Measurements from ENCODE around the gene PADI4. TPM values are rescaled to one million over a fixed set of nuclear protein-coding genes. Genes with fewer than 3 reads are reported as not detected.
"Not testable (repeated sequence)": the region's sequence is repeated elsewhere in the genome, so short reads cannot be mapped to it uniquely, and the experiment has no call there.

The PADI4 gene
- total RNA-seq, 1 experiment from 2014 or later, result not detected

DNA sequence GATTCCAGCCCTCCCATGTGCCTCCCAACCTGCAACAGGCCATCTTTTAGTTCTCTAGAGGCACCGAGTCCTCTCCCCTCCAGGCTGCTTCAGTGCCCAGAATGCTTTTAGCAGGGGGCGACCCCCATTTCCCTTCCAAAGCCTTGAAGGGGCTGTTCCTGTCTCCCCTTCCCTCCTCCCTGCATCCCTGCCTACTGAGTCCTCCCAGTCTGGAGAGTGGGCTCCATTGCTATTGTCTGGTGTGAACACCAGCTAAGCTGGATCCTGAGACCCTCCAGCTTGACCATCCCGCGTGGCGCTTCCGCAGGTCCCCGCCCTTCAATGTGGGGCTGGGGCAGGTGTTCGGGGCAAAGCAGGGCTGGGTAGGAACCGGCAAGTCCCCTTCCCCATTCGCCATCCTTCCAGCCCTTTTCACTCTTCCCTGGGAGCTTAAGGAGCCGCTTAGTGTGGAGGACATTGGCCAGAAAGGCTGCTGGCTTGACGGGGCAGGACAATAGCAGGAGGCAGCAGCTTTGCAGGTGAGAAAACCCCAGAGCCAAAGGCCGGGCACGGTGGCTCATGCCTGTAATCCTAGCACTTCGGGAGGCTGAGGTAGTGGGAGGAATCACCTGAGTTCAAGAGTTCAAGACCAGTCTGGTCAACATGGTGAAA lies 96.2 kb downstream of the PADI4 start:
- H3K9me3 ChIP-seq (ENCODE audit: low read length), result no peaks in the 10 kb centered on the region
- H3K4me3 ChIP-seq (ENCODE audit: low read length), result no peak overlapping the region
- no peaks in the 10 kb centered on the region for H3K4me1 ChIP-seq (ENCODE audit: low read length)
- H3K36me3 ChIP-seq (ENCODE audit: insufficient read depth, low read length), result peaks cover 8% of the 10 kb centered on the region
- no peak overlapping the region for H2AFZ ChIP-seq (ENCODE audit: low read length)
- no peak overlapping the region for H3K4me2 ChIP-seq (ENCODE audit: low read depth, low read length, poor library complexity, severe bottlenecking)
- no peaks in the 10 kb centered on the region for H3K9me2 ChIP-seq (replicated peaks; ENCODE audit: insufficient read depth, low read length)
- H4K20me1 ChIP-seq (ENCODE audit: insufficient read depth, low read depth, low read length), result peaks cover 22% of the 10 kb centered on the region; the same call in 1 of the 2 replicates
- no peaks in the 10 kb centered on the region for H3K79me2 ChIP-seq (ENCODE audit: low read length)
- H3K27me3 ChIP-seq (ENCODE audit: low read length), result no peaks in the 10 kb centered on the region
- H3K27ac ChIP-seq (ENCODE audit: low read length), result no peak overlapping the region
- no peak for DNase-seq
- H3K9ac ChIP-seq (ENCODE audit: low read length), result no peak overlapping the region

DNA sequence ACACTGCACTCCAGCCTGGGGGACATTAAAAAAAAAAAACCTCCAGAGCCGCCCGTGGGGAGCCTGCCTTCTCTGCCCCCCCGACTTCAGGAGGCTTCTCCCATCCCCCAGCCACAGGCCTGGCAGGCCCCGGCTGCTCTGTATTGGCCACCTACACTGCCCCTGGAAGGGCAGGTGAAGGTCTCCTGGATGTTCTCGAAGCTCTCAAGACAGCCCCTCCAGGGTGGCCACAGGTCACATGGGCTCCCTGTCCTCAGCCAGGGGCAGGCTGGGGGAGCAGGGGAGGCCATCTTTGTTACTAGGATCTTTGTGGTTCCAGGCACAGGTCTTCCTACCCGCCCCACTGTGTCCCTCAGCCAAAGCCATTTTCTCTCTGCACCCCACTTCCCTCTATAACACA lies 96.8 kb downstream of the PADI4 start:
- H3K36me3 ChIP-seq (ENCODE audit: insufficient read depth, low read length), result peaks cover 15% of the 10 kb centered on the region

DNA sequence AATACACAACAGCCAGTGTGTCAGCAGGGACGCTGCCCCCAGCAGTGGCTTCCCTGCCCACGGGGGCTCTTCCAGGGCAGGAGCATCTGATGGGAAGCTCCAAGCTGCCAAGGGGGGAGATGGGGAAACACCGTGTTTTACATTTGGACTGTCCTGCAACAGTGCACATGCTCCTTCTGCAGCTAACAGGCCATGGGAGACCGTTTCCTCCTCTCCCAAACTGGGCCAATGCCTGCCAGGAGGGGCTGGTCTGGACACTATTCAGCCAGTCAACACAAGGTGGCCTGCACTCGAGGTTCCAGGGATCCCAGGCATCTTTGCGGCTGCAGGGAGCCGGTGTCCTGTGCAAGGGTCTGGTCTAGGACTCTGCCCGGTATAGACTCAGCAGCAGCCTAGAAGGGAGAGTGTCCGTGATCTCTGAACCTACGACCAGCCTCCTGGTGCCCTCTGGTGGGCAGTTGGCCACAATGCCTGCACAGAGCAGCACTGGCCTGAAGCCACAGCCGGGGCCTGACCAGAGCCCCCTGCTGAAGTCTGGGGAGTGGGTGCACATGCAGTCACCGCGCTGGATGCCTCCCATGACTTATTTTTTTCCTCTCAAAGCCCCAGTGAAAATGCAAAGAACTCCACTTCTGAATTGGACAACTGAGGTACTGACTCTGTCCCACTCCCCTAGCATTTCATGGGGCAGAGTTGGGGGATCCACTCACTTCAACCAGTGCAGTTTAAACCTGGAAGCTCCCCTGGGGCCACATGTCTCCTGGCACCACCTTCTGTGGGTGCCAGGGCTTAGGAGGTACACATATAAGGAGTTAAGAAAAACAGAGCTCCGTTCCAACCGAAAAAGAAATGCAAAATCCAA lies 98.1 kb downstream of the PADI4 start:
- H3K36me3 ChIP-seq (ENCODE audit: insufficient read depth, low read length), result peaks cover 27% of the 10 kb centered on the region
- peak; percentile 78 for DNase-seq
- no peaks in the 10 kb centered on the region for H3K9me2 ChIP-seq (replicated peaks; ENCODE audit: insufficient read depth, low read length)

More for the DNA sequence above, 96.8 kb downstream of the PADI4 start:
- H3K4me2 ChIP-seq (ENCODE audit: low read depth, low read length, poor library complexity, severe bottlenecking), result no peak overlapping the region
- no peak overlapping the region for H3K4me3 ChIP-seq (ENCODE audit: low read length)
- no peak overlapping the region for H3K27ac ChIP-seq (ENCODE audit: low read length)
- peak; percentile 52 for DNase-seq
- H3K9ac ChIP-seq (ENCODE audit: low read length), result no peak overlapping the region
- H3K27me3 ChIP-seq (ENCODE audit: low read length), result no peaks in the 10 kb centered on the region
- no peaks in the 10 kb centered on the region for H3K4me1 ChIP-seq (ENCODE audit: low read length)
- H4K20me1 ChIP-seq (ENCODE audit: insufficient read depth, low read depth, low read length), result peaks cover 29% of the 10 kb centered on the region
- no peaks in the 10 kb centered on the region for H3K79me2 ChIP-seq (ENCODE audit: low read length)
- no peaks in the 10 kb centered on the region for H3K9me2 ChIP-seq (replicated peaks; ENCODE audit: insufficient read depth, low read length)
- H2AFZ ChIP-seq (ENCODE audit: low read length), result no peak overlapping the region
- H3K9me3 ChIP-seq (ENCODE audit: low read length), result no peaks in the 10 kb centered on the region

DNA sequence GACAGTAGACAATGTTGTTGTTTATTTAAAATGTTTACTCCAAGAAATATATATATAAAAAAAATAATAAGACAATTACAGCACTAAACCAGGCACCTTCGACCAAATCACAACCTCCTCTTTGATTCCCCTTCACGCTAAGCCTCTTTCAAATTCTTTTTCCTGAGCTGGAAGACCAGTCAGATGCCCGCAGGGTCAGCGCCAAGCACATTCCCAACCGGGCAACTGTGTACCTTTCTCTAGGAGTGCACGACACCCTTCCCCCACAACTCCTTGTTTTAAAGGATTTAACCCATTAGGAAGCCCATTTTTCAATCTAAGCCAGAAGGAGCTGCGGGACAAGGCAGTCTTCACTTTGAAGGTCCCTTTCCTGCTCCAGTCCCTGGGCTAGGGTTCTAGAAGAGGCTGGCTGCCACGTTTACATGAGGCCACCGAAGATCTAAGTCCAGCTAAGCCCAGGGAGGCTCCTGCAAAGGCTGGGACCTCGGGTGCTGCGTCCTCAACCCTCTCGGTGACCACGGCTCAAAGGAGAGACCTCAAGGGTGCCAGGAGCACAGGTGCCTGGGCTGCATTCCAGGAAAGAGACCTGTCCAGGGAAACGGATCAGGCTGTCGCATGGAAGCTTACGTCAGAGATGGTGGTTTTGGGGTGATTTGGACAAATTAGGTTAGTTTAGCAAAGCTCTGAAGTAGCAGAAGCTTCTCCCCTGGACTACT lies 98.9 kb downstream of the PADI4 start:
- not testable (repeated sequence) for H3K27me3 ChIP-seq (ENCODE audit: low read length); H3K9ac ChIP-seq (ENCODE audit: low read length); H3K79me2 ChIP-seq (ENCODE audit: low read length); H3K9me2 ChIP-seq (replicated peaks; ENCODE audit: insufficient read depth, low read length); H3K9me3 ChIP-seq (ENCODE audit: low read length); H2AFZ ChIP-seq (ENCODE audit: low read length); H3K4me2 ChIP-seq (ENCODE audit: low read depth, low read length, poor library complexity, severe bottlenecking); H3K27ac ChIP-seq (ENCODE audit: low read length); DNase-seq; H3K4me3 ChIP-seq (ENCODE audit: low read length); H3K4me1 ChIP-seq (ENCODE audit: low read length)
- peaks cover 32% of the 10 kb centered on the region for H3K36me3 ChIP-seq (ENCODE audit: insufficient read depth, low read length)
- peaks cover 45% of the 10 kb centered on the region for H4K20me1 ChIP-seq (ENCODE audit: insufficient read depth, low read depth, low read length)

More for the DNA sequence above, 98.1 kb downstream of the PADI4 start:
- H3K4me3 ChIP-seq (ENCODE audit: low read length), result no peak overlapping the region
- peaks cover 38% of the 10 kb centered on the region for H4K20me1 ChIP-seq (ENCODE audit: insufficient read depth, low read depth, low read length)
- H3K9ac ChIP-seq (ENCODE audit: low read length), result no peak overlapping the region
- no peaks in the 10 kb centered on the region for H3K9me3 ChIP-seq (ENCODE audit: low read length)
- H3K4me1 ChIP-seq (ENCODE audit: low read length), result no peaks in the 10 kb centered on the region
- no peak overlapping the region for H2AFZ ChIP-seq (ENCODE audit: low read length)
- no peak overlapping the region for H3K4me2 ChIP-seq (ENCODE audit: low read depth, low read length, poor library complexity, severe bottlenecking)
- H3K79me2 ChIP-seq (ENCODE audit: low read length), result no peaks in the 10 kb centered on the region
- no peak overlapping the region for H3K27ac ChIP-seq (ENCODE audit: low read length)
- no peaks in the 10 kb centered on the region for H3K27me3 ChIP-seq (ENCODE audit: low read length)

DNA sequence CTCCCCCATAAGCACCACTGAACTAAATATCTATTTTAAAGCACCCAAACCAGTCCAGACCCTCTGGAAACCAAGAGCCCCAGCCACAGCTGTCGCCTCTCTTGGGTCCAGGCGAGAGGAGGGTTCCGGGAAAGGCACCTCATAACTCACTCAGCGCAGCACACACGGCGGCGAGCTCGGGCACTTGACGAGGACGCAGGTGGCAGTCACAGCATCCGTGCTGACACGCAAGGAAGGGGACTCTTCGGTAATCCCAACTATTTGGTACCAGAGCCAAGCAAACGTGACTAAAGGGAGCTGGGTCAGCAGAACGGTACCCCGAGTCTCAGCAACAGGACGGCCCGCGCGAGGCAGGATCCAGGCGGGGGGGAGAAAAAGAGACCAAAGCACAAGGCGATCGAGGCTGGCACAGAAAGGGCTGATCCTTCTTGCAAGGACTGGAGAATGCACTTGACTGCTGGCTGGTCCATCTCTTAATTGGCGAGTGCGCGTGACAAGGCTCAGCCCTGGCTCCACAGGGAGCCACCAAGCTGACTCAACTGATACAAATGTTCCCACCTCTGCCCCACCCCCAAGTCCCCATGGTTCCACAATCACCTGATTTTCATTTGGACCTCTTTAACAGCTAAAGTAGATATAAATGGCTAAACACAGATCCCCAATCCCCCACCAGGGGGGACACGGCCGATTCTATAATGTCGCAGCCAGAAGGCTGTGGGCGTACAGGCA lies 100.0 kb downstream of the PADI4 start:
- peaks cover 55% of the 10 kb centered on the region for H4K20me1 ChIP-seq (ENCODE audit: insufficient read depth, low read depth, low read length)
- H3K9me2 ChIP-seq (replicated peaks; ENCODE audit: insufficient read depth, low read length); H3K9me3 ChIP-seq (ENCODE audit: low read length); H3K27ac ChIP-seq (ENCODE audit: low read length); H3K4me2 ChIP-seq (ENCODE audit: low read depth, low read length, poor library complexity, severe bottlenecking); H3K79me2 ChIP-seq (ENCODE audit: low read length); H3K4me1 ChIP-seq (ENCODE audit: low read length); H2AFZ ChIP-seq (ENCODE audit: low read length); H3K27me3 ChIP-seq (ENCODE audit: low read length); DNase-seq; H3K4me3 ChIP-seq (ENCODE audit: low read length); H3K9ac ChIP-seq (ENCODE audit: low read length): not testable (repeated sequence)
- peaks cover 40% of the 10 kb centered on the region for H3K36me3 ChIP-seq (ENCODE audit: insufficient read depth, low read length)

DNA sequence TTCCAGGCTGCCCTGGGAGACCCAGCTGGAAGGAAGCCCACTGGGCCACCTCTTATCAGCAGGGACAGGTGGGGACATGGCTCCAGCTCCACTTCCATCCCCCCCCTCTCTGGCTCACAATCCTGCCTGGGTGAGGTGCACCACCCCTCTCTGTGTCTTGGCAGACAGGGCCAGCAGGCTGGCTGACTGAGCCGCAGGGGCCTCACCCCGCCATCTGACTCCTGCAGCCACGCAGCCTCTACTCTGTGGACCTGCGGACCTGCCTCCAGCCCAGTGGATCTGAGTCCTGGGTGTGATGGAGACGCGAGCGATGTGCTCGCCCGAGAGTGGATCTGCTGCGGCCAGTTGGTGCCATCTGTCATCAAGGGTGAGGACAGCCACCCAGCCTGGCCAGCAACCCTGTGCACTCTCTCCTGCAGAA lies 101.4 kb downstream of the PADI4 start:
- H3K9ac ChIP-seq (ENCODE audit: low read length), result no peak overlapping the region
- H4K20me1 ChIP-seq (ENCODE audit: insufficient read depth, low read depth, low read length), result peaks cover 66% of the 10 kb centered on the region
- H3K4me3 ChIP-seq (ENCODE audit: low read length), result no peak overlapping the region
- no peak overlapping the region for H3K4me2 ChIP-seq (ENCODE audit: low read depth, low read length, poor library complexity, severe bottlenecking)
- no peaks in the 10 kb centered on the region for H3K4me1 ChIP-seq (ENCODE audit: low read length)
- H2AFZ ChIP-seq (ENCODE audit: low read length), result no peak overlapping the region
- no peaks in the 10 kb centered on the region for H3K27me3 ChIP-seq (ENCODE audit: low read length)
- H3K9me3 ChIP-seq (ENCODE audit: low read length), result no peaks in the 10 kb centered on the region
- H3K9me2 ChIP-seq (replicated peaks; ENCODE audit: insufficient read depth, low read length), result no peaks in the 10 kb centered on the region
- H3K27ac ChIP-seq (ENCODE audit: low read length), result no peak overlapping the region
- no peak for DNase-seq
- H3K36me3 ChIP-seq (ENCODE audit: insufficient read depth, low read length), result peaks cover 50% of the 10 kb centered on the region
- no peaks in the 10 kb centered on the region for H3K79me2 ChIP-seq (ENCODE audit: low read length)

DNA sequence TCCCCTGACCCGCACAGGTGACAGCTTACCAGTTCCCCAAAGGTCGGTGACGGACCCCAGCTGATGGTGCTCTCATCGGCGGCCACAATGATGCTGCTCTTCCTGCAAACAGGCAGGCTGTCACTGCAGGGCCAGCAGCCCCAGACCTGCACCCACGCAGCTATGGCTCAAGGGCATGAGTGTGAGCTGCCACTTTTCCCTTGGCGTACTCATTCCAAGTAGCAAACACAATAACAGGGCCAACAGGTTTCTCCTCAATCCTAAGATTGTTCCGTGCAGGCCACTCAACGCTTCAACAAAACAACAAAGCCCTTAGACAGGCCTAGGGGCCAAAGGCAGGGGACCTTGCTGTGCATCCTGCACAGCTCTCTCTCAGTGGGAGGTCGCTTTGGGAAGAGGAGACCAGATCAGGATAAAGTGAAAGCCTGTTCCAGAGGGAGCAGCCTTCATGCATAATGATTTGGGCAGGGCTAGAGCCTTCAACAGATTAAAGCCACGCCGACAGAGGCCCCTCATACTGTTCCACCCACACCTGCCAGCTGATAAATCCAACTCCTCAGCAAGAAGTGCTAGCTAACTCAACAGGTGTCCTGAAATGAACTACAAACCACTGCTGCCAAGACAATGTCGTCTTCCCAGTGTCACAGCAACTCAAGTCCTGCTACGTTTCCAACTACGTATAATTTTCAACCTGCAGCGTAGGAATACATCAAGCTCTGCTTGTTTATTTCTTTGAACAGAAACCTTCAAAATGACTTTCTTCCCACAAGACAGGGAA lies 104.3 kb downstream of the PADI4 start:
- Histone ChIP-seq H3K9me3 (ENCODE audit: low read length) (no peaks in the 10 kb centered on the region), H4K20me1 (ENCODE audit: insufficient read depth, low read depth, low read length) (peaks cover 77% of the 10 kb centered on the region), H3K36me3 (ENCODE audit: insufficient read depth, low read length) (peaks cover 70% of the 10 kb centered on the region), H3K27me3 (ENCODE audit: low read length) (no peaks in the 10 kb centered on the region), H3K4me2 (ENCODE audit: low read depth, low read length, poor library complexity, severe bottlenecking) (no peak overlapping the region), H3K4me1 (ENCODE audit: low read length) (no peaks in the 10 kb centered on the region), H3K27ac (ENCODE audit: low read length) (no peak overlapping the region), H2AFZ (ENCODE audit: low read length) (no peak overlapping the region), H3K79me2 (ENCODE audit: low read length) (no peaks in the 10 kb centered on the region), H3K4me3 (ENCODE audit: low read length) (no peak overlapping the region), H3K9me2 (replicated peaks; ENCODE audit: insufficient read depth, low read length) (no peaks in the 10 kb centered on the region), H3K9ac (ENCODE audit: low read length) (no peak overlapping the region)
- DNase-seq, result no peak
